Measurements from ENCODE around the gene DECR2. TPM values are rescaled to one million over a fixed set of nuclear protein-coding genes. Genes with fewer than 3 reads are reported as not detected.

DECR2 gene
- total and polyA plus RNA-seq, 2 of the 13 experiments (the other 11 are each of a cell fraction or from before 2014, with no cell fraction given): 36.3 to 44.6 TPM

- TF ChIP-seq MAX (IDR thresholded peaks at IDR 0.05) (peak; percentile 53), MAFK (conservative IDR thresholded peaks at IDR 0.05 in 1 of 2, IDR thresholded peaks at IDR 0.05 in 1 of 2; ENCODE audit: low read length in 2 of 2) (no peak), TARDBP (CRISPR knock-in tag; IDR thresholded peaks at IDR 0.05) (0 out of 2 replicates have a peak, but pooled peaks have one; percentile 49), SALL1 (CRISPR knock-in tag; IDR thresholded peaks at IDR 0.05) (peak; percentile 53; the same call in 1 of the 2 replicates), KDM3A (CRISPR knock-in tag; IDR thresholded peaks at IDR 0.05; ENCODE audit: low read depth) (0 out of 2 replicates have a peak, but pooled peaks have one; percentile 24), SOX6 (IDR thresholded peaks at IDR 0.05) (no peak), SOX6 (CRISPR knock-in tag; IDR thresholded peaks at IDR 0.05) (peak; percentile 57), TBX2 (CRISPR knock-in tag; IDR thresholded peaks at IDR 0.05; ENCODE audit: borderline replicate concordance) (peak; percentile 95), MED1 (CRISPR knock-in tag; IDR thresholded peaks at IDR 0.05) (peak; percentile 92), ELF4 (CRISPR knock-in tag; IDR thresholded peaks at IDR 0.05; ENCODE audit: borderline replicate concordance) (no peak), ZBTB39 (CRISPR knock-in tag; IDR thresholded peaks at IDR 0.05) (peak; percentile 6; the same call in 1 of the 2 replicates), MTF2 (CRISPR knock-in tag; IDR thresholded peaks at IDR 0.05; ENCODE audit: borderline replicate concordance) (no peak), ZNF431 (CRISPR knock-in tag; IDR thresholded peaks at IDR 0.05; ENCODE audit: borderline replicate concordance, low read depth) (0 out of 2 replicates have a peak, but pooled peaks have one; percentile 26), ZNF777 (CRISPR knock-in tag; IDR thresholded peaks at IDR 0.05) (0 out of 2 replicates have a peak, but pooled peaks have one; percentile 38), SP2 (CRISPR knock-in tag; IDR thresholded peaks at IDR 0.05) (no peak), ZNF800 (CRISPR knock-in tag; IDR thresholded peaks at IDR 0.05) (no peak), MIXL1 (CRISPR knock-in tag; IDR thresholded peaks at IDR 0.05) (peak; percentile 63; the same call in 1 of the 2 replicates), ZNF768 (CRISPR knock-in tag; IDR thresholded peaks at IDR 0.05) (0 out of 2 replicates have a peak, but pooled peaks have one; percentile 7), ZNF280B (CRISPR knock-in tag; IDR thresholded peaks at IDR 0.05; ENCODE audit: borderline replicate concordance) (peak; percentile 55; the same call in 1 of the 2 replicates), ZNF296 (CRISPR knock-in tag; conservative IDR thresholded peaks at IDR 0.05) (0 out of 2 replicates have a peak, but pooled peaks have one; percentile 47), TFDP2 (CRISPR knock-in tag; IDR thresholded peaks at IDR 0.05) (peak; percentile 30; the same call in 1 of the 2 replicates), ZBTB20 (CRISPR knock-in tag; IDR thresholded peaks at IDR 0.05; ENCODE audit: borderline replicate concordance, low read depth) (peak; percentile 57; the same call in 1 of the 2 replicates)
Measured at GRCh38 chr16:359871-360697, 41.6 kb upstream of the DECR2 start (continued).

Measured in HepG2 (cell line).